ENCODE measurements around the gene PGD.
A peak's percentile ranks its signal among the peaks of the same experiment; 100 is the strongest.
"Not testable (repeated sequence)": the region's sequence is repeated elsewhere in the genome, so short reads cannot be mapped to it uniquely, and the experiment has no call there.

PGD gene

GRCh38 chr1:10399444-10399941 lies 629 bp downstream of the PGD start:
- DNase-seq (ENCODE audit: low read depth in 2 of 2) = no peak

GRCh38 chr1:10400013-10400412 lies 1.1 kb downstream of the PGD start:
- no peak for DNase-seq (ENCODE audit: low read depth in 2 of 2)

- DNase-seq (ENCODE audit: low read depth in 2 of 2) = no peak
Measured at GRCh38 chr1:10401281-10401680, 2.4 kb downstream of the PGD start.

- DNase-seq (ENCODE audit: low read depth in 2 of 2) = no peak
Measured at GRCh38 chr1:10402729-10403274, 3.9 kb downstream of the PGD start.

- DNase-seq (ENCODE audit: low read depth in 2 of 2) = no peak
Measured at GRCh38 chr1:10407201-10407600, 8.3 kb downstream of the PGD start.

- no peak for DNase-seq (ENCODE audit: low read depth in 2 of 2)
Measured at GRCh38 chr1:10415211-10415930, 16.5 kb downstream of the PGD start.

- not testable (repeated sequence) for DNase-seq (ENCODE audit: low read depth in 2 of 2)
Measured at GRCh38 chr1:10415967-10416366, 17.1 kb downstream of the PGD start.

- DNase-seq (ENCODE audit: low read depth in 2 of 2) = not testable (repeated sequence)
Measured at GRCh38 chr1:10418741-10419140, 19.9 kb downstream of the PGD start.

- DNase-seq (ENCODE audit: low read depth in 2 of 2) = no peak
Measured at GRCh38 chr1:10419351-10419750, 20.5 kb downstream of the PGD start.

GRCh38 chr1:10421637-10422036 lies 22.8 kb downstream of the PGD start:
- no peak for DNase-seq (ENCODE audit: low read depth in 2 of 2)

GRCh38 chr1:10424034-10424433 lies 25.2 kb downstream of the PGD start:
- DNase-seq (ENCODE audit: low read depth in 2 of 2) = no peak

- DNase-seq (ENCODE audit: low read depth in 2 of 2) = no peak
Measured at GRCh38 chr1:10424651-10425050, 25.8 kb downstream of the PGD start.

GRCh38 chr1:10425826-10426534 lies 27.1 kb downstream of the PGD start:
- not testable (repeated sequence) for DNase-seq (ENCODE audit: low read depth in 2 of 2)

- DNase-seq (ENCODE audit: low read depth in 2 of 2) = not testable (repeated sequence)
Measured at GRCh38 chr1:10426535-10426848, 27.6 kb downstream of the PGD start.

- DNase-seq (ENCODE audit: low read depth in 2 of 2) = no peak
Measured at GRCh38 chr1:10428984-10429383, 30.1 kb downstream of the PGD start.

- DNase-seq (ENCODE audit: low read depth in 2 of 2) = no peak
Measured at GRCh38 chr1:10429868-10430215, 31.0 kb downstream of the PGD start.

GRCh38 chr1:10430216-10431069 lies 31.6 kb downstream of the PGD start, which contains the start of gene CENPS:
Gene CENPS, plus strand, starts transcription at chr1:10430433. Its CDS starts 85 bp downstream, at chr1:10430518.
- peak; percentile 78 to 92 for DNase-seq (ENCODE audit: low read depth in 2 of 2)

GRCh38 chr1:10431070-10431730 lies 32.3 kb downstream of the PGD start:
- no peak for DNase-seq (ENCODE audit: low read depth in 2 of 2)

GRCh38 chr1:10432910-10433700 lies 34.2 kb downstream of the PGD start:
- DNase-seq (ENCODE audit: low read depth in 2 of 2) = no peak

GRCh38 chr1:10433790-10434189 lies 34.9 kb downstream of the PGD start:
- DNase-seq (ENCODE audit: low read depth in 2 of 2) = no peak

GRCh38 chr1:10434590-10434989 lies 35.7 kb downstream of the PGD start:
- DNase-seq (ENCODE audit: low read depth in 2 of 2) = no peak

Data from stimulated activated CD4-positive, alpha-beta T cell treated with anti-CD3 and anti-CD28 coated beads, Interleukin-15, amount 100 ng/mL, for 48 hours (primary cell).